NCI-H748 (cell line): ENCODE data around the gene OR51S1.
"Not testable (repeated sequence)": the region's sequence is repeated elsewhere in the genome, so short reads cannot be mapped to it uniquely, and the experiment has no call there.

Experiments used
- DNase-seq: peaks from one replicate; lab custom pipeline; 2025; ENCODE audit not compliant: unreplicated experiment; lab: John Stamatoyannopoulos, UW

OR51S1 gene

GRCh38 chr11:4808476-4808875 lies 40.5 kb downstream of the OR51S1 start:
- DNase-seq, result no peak

- no peak for DNase-seq
Observed at GRCh38 chr11:4804280-4804679, 44.7 kb downstream of the OR51S1 start, which contains the start of gene OR52R1. TSS of gene OR52R1 (minus strand) at chr11:4804380. CDS start at chr11:4804380, 0 bp downstream.

- not testable (repeated sequence) for DNase-seq
Observed at GRCh38 chr11:4801316-4801715, 47.7 kb downstream of the OR51S1 start.

- DNase-seq, result peak; percentile 14
Observed at GRCh38 chr11:4798427-4799183, 50.4 kb downstream of the OR51S1 start.
